Endodermal cell (in vitro differentiated cells): ENCODE measurements around the gene DOCK2. TPM values are rescaled to one million over a fixed set of nuclear protein-coding genes. Genes with fewer than 3 reads are reported as not detected.

Source experiments
- DNase-seq: peaks from one replicate; pipeline ENCODE4 v3.0.0-alpha.2; 2017
- H3K27ac ChIP-seq: 2 replicates; pipeline ENCODE4 v1.5.1; 2013; ENCODE audit warnings: mild to moderate bottlenecking, low read depth, low read length, moderate library complexity
- H3K27me3 ChIP-seq: 2 replicates; pipeline ENCODE4 v1.6.1; 2013; ENCODE audit warnings: mild to moderate bottlenecking, low read length, moderate library complexity; ENCODE audit not compliant: insufficient read depth, control insufficient read depth, poor library complexity, severe bottlenecking
- H3K36me3 ChIP-seq: 2 replicates; pipeline ENCODE4 v1.7.0; 2013; ENCODE audit warnings: mild to moderate bottlenecking, low read length, moderate library complexity; ENCODE audit not compliant: control insufficient read depth, insufficient read depth
- H3K4me1 ChIP-seq: one replicate; pipeline ENCODE4 v1.7.0; 2013; ENCODE audit warnings: low read length; ENCODE audit not compliant: control insufficient read depth, insufficient read depth
- H3K4me3 ChIP-seq: 2 replicates; pipeline ENCODE4 v1.5.1; 2013; ENCODE audit warnings: mild to moderate bottlenecking, low read length, moderate library complexity
- H3K9ac ChIP-seq: 2 replicates; pipeline ENCODE4 v1.6.1; 2013; ENCODE audit warnings: mild to moderate bottlenecking, low read length, moderate library complexity; ENCODE audit not compliant: poor library complexity, severe bottlenecking; ENCODE audit errors: extremely low read depth
- H3K9me3 ChIP-seq: 2 replicates; pipeline ENCODE4 v1.6.1; 2013; ENCODE audit warnings: mild to moderate bottlenecking, low read length, moderate library complexity; ENCODE audit not compliant: control insufficient read depth
- H3K27ac Mint-ChIP-seq: 2 replicates; pipeline ENCODE4 v1.8.0; 2020; ENCODE audit warnings: mixed read lengths
- H3K27me3 Mint-ChIP-seq: 2 replicates; pipeline ENCODE4 v1.8.0; 2021; ENCODE audit warnings: mild to moderate bottlenecking, mixed read lengths; ENCODE audit not compliant: insufficient read depth
- H3K36me3 Mint-ChIP-seq: 2 replicates; pipeline ENCODE4 v1.8.0; 2020; ENCODE audit warnings: low read depth, mixed read lengths
- H3K4me1 Mint-ChIP-seq: 2 replicates; pipeline ENCODE4 v1.8.0; 2020; ENCODE audit warnings: mixed read lengths
- H3K4me3 Mint-ChIP-seq: 2 replicates; pipeline ENCODE4 v1.8.0; 2020; ENCODE audit warnings: mild to moderate bottlenecking, moderate library complexity, mixed read lengths
- H3K9me3 Mint-ChIP-seq: 2 replicates; pipeline ENCODE4 v1.8.0; 2020; ENCODE audit warnings: mild to moderate bottlenecking, mixed read lengths
- CTCF ChIP-seq: fragments of 200-600 bp; sonication (generic); conservative IDR thresholded peaks from 2 replicates; pipeline ENCODE4 v1.5.0; 2021; ENCODE audit warnings: antibody characterized with exemption, mild to moderate bottlenecking
- WGBS, 2 experiments: methylation state at CpG; one replicate each; pipeline versions ENCODE4 v1.1.5 to v1.1.7; 2013; ENCODE audit warnings: missing lambda C conversion rate in 2 of 2, mixed read lengths in 1 of 2; ENCODE audit not compliant: insufficient coverage in 1 of 2, insufficient read length in 1 of 2; 5-methylcytosine and 5-hydroxymethylcytosine counted together
- total RNA-seq, 2 donors: library from RNA; stranded (reverse); fragmentation: NEBNext Ultra II Directional in 1 of 2; extraction: Animal tissue kit (Norgen Biotek cat#: 25700) in 1 of 2; gene quantifications; 2 replicates in 1 of 2; 3 replicates in 1 of 2; pipeline ENCODE4 v1.2.1, GENCODE V29; 2021

The DOCK2 gene
- total RNA-seq, 2 donors from 2014 or later, result 2.6 to 3.9 TPM

GRCh38 chr5:169893571-169893970, 256.5 kb downstream of the DOCK2 start:
- Mint-ChIP-seq H3K27ac (no peak overlapping the region), H3K27me3 (peaks cover 32% of the 10 kb centered on the region), H3K4me1 (no peaks in the 10 kb centered on the region), H3K4me3 (no peak overlapping the region), H3K36me3 (no peaks in the 10 kb centered on the region), H3K9me3 (no peaks in the 10 kb centered on the region)
- Histone ChIP-seq H3K36me3 (no peaks in the 10 kb centered on the region), H3K27ac (no peak overlapping the region), H3K9me3 (no peaks in the 10 kb centered on the region), H3K4me3 (no peak overlapping the region), H3K9ac (no peak overlapping the region), H3K4me1 (no peaks in the 10 kb centered on the region), H3K27me3 (no peaks in the 10 kb centered on the region)
- 91 to 94% methylated on average over 2 of the region's 2 CpGs for WGBS, 2 experiments
- DNase-seq, result no peak
- TF ChIP-seq CTCF, result no peak

GRCh38 chr5:169895926-169896325, 258.9 kb downstream of the DOCK2 start:
- H3K4me1 ChIP-seq, result no peaks in the 10 kb centered on the region
- Mint-ChIP-seq H3K4me3 (no peak overlapping the region), H3K27ac (no peak overlapping the region), H3K4me1 (no peaks in the 10 kb centered on the region), H3K36me3 (no peaks in the 10 kb centered on the region), H3K9me3 (no peaks in the 10 kb centered on the region), H3K27me3 (peaks cover 31% of the 10 kb centered on the region)
- no peak for DNase-seq
- no peaks in the 10 kb centered on the region for H3K36me3 ChIP-seq
- H3K27me3 ChIP-seq, result no peaks in the 10 kb centered on the region
- 81 to 89% methylated on average over 3 to 7 of the region's 7 CpGs for WGBS, 2 experiments
- H3K4me3 ChIP-seq, result no peak overlapping the region
- TF ChIP-seq CTCF, result no peak
- H3K9me3 ChIP-seq, result no peaks in the 10 kb centered on the region
- H3K27ac ChIP-seq, result no peak overlapping the region
- H3K9ac ChIP-seq, result no peak overlapping the region

GRCh38 chr5:169897481-169897880, 260.4 kb downstream of the DOCK2 start:
- Mint-ChIP-seq H3K36me3 (no peaks in the 10 kb centered on the region), H3K4me3 (no peak overlapping the region), H3K27ac (no peak overlapping the region), H3K4me1 (no peaks in the 10 kb centered on the region), H3K9me3 (no peaks in the 10 kb centered on the region), H3K27me3 (peaks cover 25% of the 10 kb centered on the region)
- Histone ChIP-seq H3K27ac (no peak overlapping the region), H3K4me3 (no peak overlapping the region), H3K4me1 (no peaks in the 10 kb centered on the region), H3K9ac (no peak overlapping the region), H3K27me3 (no peaks in the 10 kb centered on the region), H3K9me3 (no peaks in the 10 kb centered on the region), H3K36me3 (no peaks in the 10 kb centered on the region)
- no peak for DNase-seq
- TF ChIP-seq CTCF, result no peak
- WGBS, 2 experiments, result 90 to 93% methylated on average over 2 to 4 of the region's 4 CpGs
